Trophoblast cell (in vitro differentiated cells and primary cell): ENCODE data around the gene EARS2.

Source experiments
- DNase-seq, 2 donors: peaks; one replicate each; pipeline ENCODE4 v3.0.0-alpha.2; 2016
- H2AFZ ChIP-seq: 2 replicates; pipeline ENCODE4 v1.6.1; 2013; ENCODE audit warnings: low read length, moderate library complexity, mild to moderate bottlenecking; ENCODE audit not compliant: insufficient read depth, poor library complexity
- H2AK5ac ChIP-seq: 2 replicates; pipeline ENCODE4 v1.6.1; 2013; ENCODE audit warnings: mild to moderate bottlenecking, low read length
- H2BK120ac ChIP-seq: 2 replicates; pipeline ENCODE4 v1.6.1; 2013; ENCODE audit warnings: low read length, mild to moderate bottlenecking, moderate library complexity; ENCODE audit not compliant: insufficient read depth, poor library complexity
- H2BK12ac ChIP-seq: 2 replicates; pipeline ENCODE4 v1.6.1; 2013; ENCODE audit warnings: mild to moderate bottlenecking, low read length, moderate library complexity
- H2BK5ac ChIP-seq: 2 replicates; pipeline ENCODE4 v1.6.1; 2013; ENCODE audit warnings: low read length, low read depth, moderate library complexity, mild to moderate bottlenecking; ENCODE audit not compliant: poor library complexity
- H3K14ac ChIP-seq: 2 replicates; pipeline ENCODE4 v1.6.1; 2013; ENCODE audit warnings: mild to moderate bottlenecking, low read length
- H3K18ac ChIP-seq: 2 replicates; pipeline ENCODE4 v1.6.1; 2013; ENCODE audit warnings: mild to moderate bottlenecking, low read length
- H3K23ac ChIP-seq: 2 replicates; pipeline ENCODE4 v1.6.1; 2013; ENCODE audit warnings: low read length
- H3K27ac ChIP-seq: 2 replicates; pipeline ENCODE4 v1.5.1; 2013; ENCODE audit warnings: low read depth, mild to moderate bottlenecking, inconsistent platforms, low read length, moderate library complexity
- H3K27me3 ChIP-seq: 2 replicates; pipeline ENCODE4 v1.6.1; 2013; ENCODE audit warnings: inconsistent platforms, mild to moderate bottlenecking, low read length, moderate library complexity; ENCODE audit not compliant: insufficient read depth
- H3K36me3 ChIP-seq, 2 experiments: 1 replicate in 1 of 2; 2 replicates in 1 of 2; pipeline ENCODE4 v1.6.1; 2013; ENCODE audit warnings: low read length in 2 of 2, mild to moderate bottlenecking in 2 of 2, moderate library complexity in 1 of 2; ENCODE audit not compliant: insufficient read depth in 2 of 2, control insufficient read depth in 1 of 2
- H3K4ac ChIP-seq: 2 replicates; pipeline ENCODE4 v1.6.1; 2013; ENCODE audit warnings: low read depth, mild to moderate bottlenecking, low read length, moderate library complexity
- H3K4me1 ChIP-seq, 2 experiments: 1 replicate in 1 of 2; 2 replicates in 1 of 2; pipeline ENCODE4 v1.6.1; 2013; ENCODE audit warnings: low read length in 2 of 2, mild to moderate bottlenecking in 2 of 2, moderate library complexity in 1 of 2; ENCODE audit not compliant: insufficient read depth in 2 of 2, control insufficient read depth in 1 of 2
- H3K4me2 ChIP-seq: 2 replicates; pipeline ENCODE4 v1.6.1; 2013; ENCODE audit warnings: inconsistent platforms, mild to moderate bottlenecking, low read length, moderate library complexity
- H3K4me3 ChIP-seq: 2 replicates; pipeline ENCODE4 v1.5.1; 2013; ENCODE audit warnings: mild to moderate bottlenecking, low read depth, low read length, inconsistent platforms
- H3K79me1 ChIP-seq: one replicate; pipeline ENCODE4 v1.6.1; 2013; ENCODE audit warnings: low read length
- H3K79me2 ChIP-seq: 2 replicates; pipeline ENCODE4 v1.6.1; 2013; ENCODE audit warnings: low read length, mild to moderate bottlenecking; ENCODE audit not compliant: control insufficient read depth, insufficient read depth, poor library complexity
- H3K9ac ChIP-seq: 2 replicates; pipeline ENCODE4 v1.6.1; 2013; ENCODE audit warnings: mild to moderate bottlenecking, low read length
- H3K9me3 ChIP-seq: 2 replicates; pipeline ENCODE4 v1.6.1; 2013; ENCODE audit warnings: low read depth, mild to moderate bottlenecking, control low read depth, inconsistent platforms, low read length; ENCODE audit not compliant: insufficient read depth
- H4K12ac ChIP-seq: 2 replicates; pipeline ENCODE4 v1.6.1; 2013; ENCODE audit warnings: low read depth, mild to moderate bottlenecking, low read length, moderate library complexity
- H4K8ac ChIP-seq: 2 replicates; pipeline ENCODE4 v1.6.1; 2013; ENCODE audit warnings: low read depth, mild to moderate bottlenecking, low read length, moderate library complexity
- H4K91ac ChIP-seq: one replicate; pipeline ENCODE4 v1.6.1; 2013; ENCODE audit warnings: low read depth, mild to moderate bottlenecking, low read length, moderate library complexity
- WGBS: extraction: QIAGEN DNeasy Blood & Tissue Kit; methylation state at CpG from one replicate; pipeline ENCODE4 v1.1.7; 2013; ENCODE audit warnings: missing lambda C conversion rate; ENCODE audit not compliant: insufficient read length, insufficient coverage; ENCODE audit errors: extremely low coverage; 5-methylcytosine and 5-hydroxymethylcytosine counted together

EARS2 gene

DNA sequence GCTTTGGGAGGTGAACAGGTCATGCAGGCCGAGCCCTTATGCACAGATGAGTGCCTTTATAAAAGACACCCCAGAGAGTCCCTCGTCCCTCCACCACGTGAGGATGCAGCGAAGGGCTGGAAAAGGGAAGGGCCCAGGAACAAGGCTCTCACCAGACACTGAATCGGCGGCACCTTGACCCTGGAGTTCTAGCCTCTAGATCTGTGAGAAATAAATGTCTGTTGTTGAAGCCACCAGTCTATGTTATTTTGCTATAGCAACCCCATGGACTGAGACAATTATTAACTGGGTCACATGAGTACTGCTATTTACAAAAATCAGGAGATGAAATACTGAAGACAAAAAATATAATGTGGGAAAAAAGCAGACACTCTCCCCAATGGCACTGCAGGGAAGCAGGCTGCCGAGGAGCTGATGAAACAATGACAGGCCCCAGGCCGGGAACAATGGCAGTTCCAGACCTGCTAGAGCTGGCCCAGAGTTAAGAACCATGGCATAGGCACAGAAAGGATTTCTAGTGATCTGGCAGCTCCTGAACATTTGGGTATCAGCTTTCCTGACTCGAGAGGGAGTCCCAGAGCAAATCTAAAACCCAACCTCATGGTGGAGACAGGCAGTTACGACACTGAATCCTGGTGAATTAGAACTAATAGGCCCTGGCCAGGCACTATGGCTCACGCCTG is 29.0 kb downstream of the EARS2 start:
- Histone ChIP-seq H4K91ac (no peak overlapping the region), H3K36me3 (peaks cover 34 to 51% of the 10 kb centered on the region in 2 experiments), H3K27ac (no peak overlapping the region), H3K27me3 (no peaks in the 10 kb centered on the region), H3K79me1 (no peaks in the 10 kb centered on the region), H2BK5ac (no peak overlapping the region), H4K8ac (no peak overlapping the region), H3K4me1 (no peaks in the 10 kb centered on the region), H2AK5ac (no peak overlapping the region), H3K14ac (no peak overlapping the region), H3K9me3 (peaks cover 1% of the 10 kb centered on the region), H2BK12ac (no peak overlapping the region), H4K12ac (no peak overlapping the region), H3K4me2 (no peak overlapping the region), H3K9ac (no peak overlapping the region), H2AFZ (no peak overlapping the region), H3K4me3 (no peak overlapping the region), H2BK120ac (no peak overlapping the region), H3K23ac (no peak overlapping the region), H3K18ac (no peak overlapping the region), H3K79me2 (no peaks in the 10 kb centered on the region), H3K4ac (no peak overlapping the region)
- DNase-seq, result no peak
- no CpG with 5 or more reads among the region's 11 CpGs for WGBS

DNA sequence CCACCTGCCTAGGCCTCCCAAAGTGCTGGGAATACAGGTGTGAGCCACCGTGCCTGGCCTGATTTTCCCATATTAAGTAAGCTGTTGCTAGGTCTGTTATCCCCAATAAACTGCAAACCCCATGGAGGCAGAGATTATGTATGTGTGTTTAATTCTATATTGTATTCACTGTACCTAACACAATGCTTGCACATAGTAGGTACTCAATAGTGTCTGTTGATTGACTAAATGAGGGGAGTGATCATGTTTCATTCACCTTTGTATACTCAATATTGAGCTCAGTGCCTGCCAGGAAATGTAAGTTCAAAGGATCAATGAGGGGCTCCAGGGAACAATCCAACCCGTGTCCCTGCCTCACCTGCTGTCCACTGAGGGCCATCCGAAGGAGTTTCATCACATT is 32.3 kb downstream of the EARS2 start:
- H4K91ac ChIP-seq, result no peak overlapping the region
- H3K4me1 ChIP-seq, result no peaks in the 10 kb centered on the region
- no peak overlapping the region for H3K4ac ChIP-seq
- no peak overlapping the region for H3K4me2 ChIP-seq
- no peak overlapping the region for H3K27ac ChIP-seq
- H4K8ac ChIP-seq, result no peak overlapping the region
- no peak overlapping the region for H2BK5ac ChIP-seq
- peaks cover 34 to 43% of the 10 kb centered on the region in 2 experiments for H3K36me3 ChIP-seq
- H3K27me3 ChIP-seq, result no peaks in the 10 kb centered on the region
- no peak overlapping the region for H2BK12ac ChIP-seq
- no peak overlapping the region for H2AFZ ChIP-seq
- H3K4me3 ChIP-seq, result no peak overlapping the region
- no peak overlapping the region for H4K12ac ChIP-seq
- no peak overlapping the region for H3K9ac ChIP-seq
- H3K9me3 ChIP-seq, result peaks cover 1% of the 10 kb centered on the region
- H2AK5ac ChIP-seq, result no peak overlapping the region
- no peak overlapping the region for H3K18ac ChIP-seq
- no peaks in the 10 kb centered on the region for H3K79me1 ChIP-seq
- no CpG with 5 or more reads among the region's 3 CpGs for WGBS
- no peak overlapping the region for H2BK120ac ChIP-seq
- no peaks in the 10 kb centered on the region for H3K79me2 ChIP-seq
- H3K23ac ChIP-seq, result no peak overlapping the region
- no peak for DNase-seq
- H3K14ac ChIP-seq, result no peak overlapping the region

DNA sequence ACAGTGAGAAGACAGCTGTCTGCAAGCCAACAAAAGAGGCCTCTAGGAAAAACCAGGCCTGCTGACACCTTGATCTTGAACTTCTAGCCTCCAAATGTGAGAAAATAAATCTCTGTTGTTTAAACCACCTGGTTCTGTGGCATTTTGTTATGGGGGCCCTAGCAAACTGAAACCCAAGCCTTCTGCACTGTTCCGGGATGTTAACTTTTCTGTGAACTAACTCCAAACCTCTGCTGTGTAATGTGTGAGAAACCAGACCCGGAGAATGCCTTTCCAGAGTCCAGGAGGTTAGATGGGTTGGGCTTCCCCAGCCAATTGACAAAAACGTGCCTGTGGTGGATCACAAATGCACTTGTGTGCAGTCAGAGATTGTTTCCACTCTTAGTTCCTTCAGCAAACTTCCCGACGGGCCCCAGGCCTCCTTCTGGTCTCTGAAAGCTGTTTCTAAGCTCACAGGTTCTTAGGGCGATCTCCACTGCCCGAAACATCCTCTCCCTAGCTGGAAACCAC is 33.2 kb downstream of the EARS2 start:
- Histone ChIP-seq H3K27ac (no peak overlapping the region), H3K18ac (no peak overlapping the region), H3K23ac (no peak overlapping the region), H2BK120ac (no peak overlapping the region), H3K4me1 (no peaks in the 10 kb centered on the region), H3K36me3 (peaks cover 25 to 40% of the 10 kb centered on the region in 2 experiments), H3K79me2 (no peaks in the 10 kb centered on the region), H3K27me3 (no peaks in the 10 kb centered on the region), H4K91ac (no peak overlapping the region), H3K14ac (no peak overlapping the region), H2AFZ (no peak overlapping the region), H3K9ac (no peak overlapping the region), H4K8ac (no peak overlapping the region), H3K79me1 (no peaks in the 10 kb centered on the region), H3K4ac (no peak overlapping the region), H3K4me2 (no peak overlapping the region), H2AK5ac (no peak overlapping the region), H2BK12ac (no peak overlapping the region), H2BK5ac (no peak overlapping the region), H3K9me3 (peaks cover 1% of the 10 kb centered on the region), H3K4me3 (no peak overlapping the region), H4K12ac (no peak overlapping the region)
- WGBS, result no CpG with 5 or more reads among the region's 7 CpGs
- no peak for DNase-seq

DNA sequence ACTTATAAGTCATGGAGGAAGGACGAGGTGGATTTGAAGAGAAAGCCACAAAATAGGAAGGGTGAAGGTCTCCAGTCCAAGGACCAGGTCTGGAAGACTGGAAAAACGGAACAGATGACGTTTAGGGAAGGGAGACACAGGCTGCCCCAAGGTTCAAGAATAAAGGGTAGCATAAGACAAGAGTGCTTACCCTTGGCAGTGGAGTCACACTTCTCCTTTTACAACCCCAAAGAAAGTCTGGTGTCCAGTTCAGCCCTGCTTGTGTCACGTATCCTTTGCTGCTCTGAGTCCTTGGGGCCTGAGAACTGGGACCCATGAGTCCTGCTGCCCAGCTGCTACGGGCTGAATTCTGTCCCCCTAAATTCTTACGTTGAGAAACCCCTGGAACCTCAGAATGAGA is 33.8 kb downstream of the EARS2 start:
- H2AK5ac ChIP-seq, result no peak overlapping the region
- H3K4me3 ChIP-seq, result no peak overlapping the region
- H3K9ac ChIP-seq, result no peak overlapping the region
- H2BK120ac ChIP-seq, result no peak overlapping the region
- no peak for DNase-seq
- H3K4ac ChIP-seq, result no peak overlapping the region
- H3K18ac ChIP-seq, result no peak overlapping the region
- H3K4me2 ChIP-seq, result no peak overlapping the region
- no peaks in the 10 kb centered on the region for H3K4me1 ChIP-seq
- H2BK5ac ChIP-seq, result no peak overlapping the region
- no peak overlapping the region for H4K12ac ChIP-seq
- WGBS, result no CpG with 5 or more reads among the region's 6 CpGs
- no peaks in the 10 kb centered on the region for H3K79me2 ChIP-seq
- H3K27me3 ChIP-seq, result no peaks in the 10 kb centered on the region
- H3K14ac ChIP-seq, result no peak overlapping the region
- H3K9me3 ChIP-seq, result peaks cover 1% of the 10 kb centered on the region
- H3K79me1 ChIP-seq, result no peaks in the 10 kb centered on the region
- H3K36me3 ChIP-seq, result peaks cover 20 to 34% of the 10 kb centered on the region in 2 experiments
- H2BK12ac ChIP-seq, result no peak overlapping the region
- H2AFZ ChIP-seq, result no peak overlapping the region
- H4K8ac ChIP-seq, result no peak overlapping the region
- H3K27ac ChIP-seq, result no peak overlapping the region
- no peak overlapping the region for H4K91ac ChIP-seq
- H3K23ac ChIP-seq, result no peak overlapping the region
